ENCODE measurements around the gene CNPPD1.

Gene CNPPD1

DNA sequence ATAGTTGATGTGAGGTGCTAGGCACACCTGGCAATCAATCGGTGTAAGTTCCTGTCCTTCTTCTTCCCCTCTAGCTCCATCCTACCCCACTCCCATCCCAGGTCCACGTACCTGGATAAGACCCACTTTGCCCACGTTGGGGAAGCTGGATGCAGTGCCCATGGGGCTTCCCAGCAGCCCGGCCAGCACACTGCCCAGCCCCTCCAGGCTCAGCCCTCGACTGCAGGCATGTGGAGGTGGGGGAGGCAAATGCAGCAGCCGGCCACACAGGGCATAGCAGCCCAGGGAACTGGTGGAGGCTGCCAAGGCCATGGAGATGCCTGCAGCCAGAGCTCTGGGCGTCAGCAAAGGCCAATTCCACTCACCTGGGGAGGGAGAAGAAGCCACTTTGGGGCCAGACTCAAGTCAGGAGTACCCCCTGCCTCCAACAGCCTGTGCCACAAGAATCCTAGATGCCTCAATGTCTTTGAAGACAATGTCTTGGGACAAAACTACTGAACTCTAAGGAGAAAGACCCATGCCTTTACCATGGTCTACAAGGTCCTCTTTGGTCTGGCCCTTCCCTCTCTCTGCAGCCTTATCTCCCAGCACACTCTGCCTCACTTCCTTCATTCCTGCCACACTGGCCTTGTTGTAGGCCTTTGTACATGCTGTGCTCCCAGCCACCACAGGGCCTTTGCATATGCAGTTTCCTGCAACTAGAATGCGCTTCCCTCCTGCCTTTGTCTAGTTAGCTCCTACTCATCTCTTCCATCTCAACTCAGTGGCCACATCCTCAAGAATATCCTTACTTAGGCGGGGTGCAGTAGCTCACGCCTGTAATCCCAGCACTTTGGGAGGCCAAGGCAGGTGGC is 11.4 kb downstream of the CNPPD1 start:
- DNase-seq (ENCODE audit: extremely low spot score, insufficient read length, low read depth), result no peak
- no peak for FAIRE-seq

DNA sequence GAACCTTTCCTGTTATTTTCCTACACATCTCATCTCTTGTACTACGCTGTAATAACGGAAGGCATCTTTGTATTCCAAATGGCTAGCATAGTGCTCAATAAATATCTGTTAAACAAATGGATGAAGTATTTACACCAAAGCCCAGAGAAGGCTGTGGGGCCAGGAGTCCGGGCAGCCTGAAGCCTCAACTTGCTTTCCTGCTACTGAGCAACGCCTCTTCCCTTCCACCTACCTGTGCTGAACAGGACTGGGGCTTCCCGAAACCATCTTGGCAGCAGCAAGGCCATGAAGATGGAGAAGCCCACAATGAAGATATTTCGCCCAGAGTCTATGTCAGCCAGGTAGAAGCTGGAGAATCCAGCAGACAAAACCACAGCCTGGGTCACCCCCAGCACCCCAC is 13.6 kb downstream of the CNPPD1 start:
- no peak for DNase-seq (ENCODE audit: extremely low spot score, insufficient read length, low read depth)
- FAIRE-seq, result no peak

DNA sequence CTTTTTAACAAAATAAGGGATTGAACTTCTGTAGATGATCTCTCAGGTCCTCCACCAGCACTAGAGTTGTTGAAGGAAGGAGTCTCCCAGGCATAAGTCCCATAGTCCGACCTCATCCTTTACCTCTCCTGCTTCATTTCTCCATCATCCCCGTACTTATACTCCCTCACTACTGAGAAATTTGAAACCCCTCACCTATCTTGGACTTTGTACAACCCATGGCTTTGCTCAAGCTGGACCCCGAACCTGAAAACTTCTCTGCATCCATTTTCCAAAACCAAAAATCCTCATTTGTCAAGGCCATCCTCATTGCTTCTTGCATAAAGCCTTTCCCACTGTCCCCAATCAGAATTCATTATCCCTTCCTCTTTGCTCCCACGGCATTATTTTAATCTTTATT is 15.6 kb downstream of the CNPPD1 start:
- no peak for FAIRE-seq
- no peak for DNase-seq (ENCODE audit: extremely low spot score, insufficient read length, low read depth)

DNA sequence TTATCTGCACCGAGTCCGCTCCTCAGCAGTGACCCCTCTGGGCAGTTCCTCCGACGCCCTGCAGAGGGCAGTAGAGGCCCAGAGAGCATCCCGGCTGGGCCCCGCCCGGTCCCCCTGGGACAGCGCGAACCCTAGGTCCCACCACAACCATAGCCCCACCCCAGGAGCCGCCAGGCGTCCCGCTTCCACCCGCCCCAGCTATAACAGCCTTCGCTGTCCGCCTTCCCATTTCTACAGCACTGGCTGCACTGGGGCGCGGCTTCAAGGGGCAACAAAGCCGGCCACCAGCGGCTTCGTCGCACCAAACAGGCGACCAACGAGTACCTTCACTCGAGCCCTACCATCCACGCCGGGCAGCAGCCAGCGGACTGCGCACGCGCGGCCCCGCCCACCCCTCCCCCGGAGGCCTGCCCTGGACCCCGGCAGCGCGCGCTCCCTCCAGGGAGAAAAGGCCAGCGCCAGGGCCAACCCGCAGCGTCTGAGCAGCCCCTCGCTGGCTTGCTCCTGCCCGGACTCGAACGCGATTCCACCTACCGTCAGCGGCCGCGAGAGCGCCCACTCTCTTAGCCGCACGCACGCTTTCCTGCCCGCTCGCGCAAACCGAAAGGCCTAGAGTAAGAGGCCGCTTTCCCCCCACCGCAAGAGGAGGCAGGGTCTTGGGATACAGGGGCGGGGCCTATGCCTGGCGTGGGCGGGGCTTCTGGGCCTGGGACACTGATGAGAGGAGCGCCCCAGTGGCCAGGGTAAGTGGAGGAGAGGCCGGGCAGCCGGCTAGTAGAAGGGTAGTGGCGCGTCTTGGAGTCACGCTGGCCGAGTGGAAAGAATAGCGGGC is 16.3 kb downstream of the CNPPD1 start, which contains the start of gene NHEJ1:
Gene NHEJ1, minus strand, starts transcription at position 630 of the 832 bp plus-strand sequence. CDS start 2,453 bp downstream, outside the sequence.
- peak; percentile 95 for FAIRE-seq
- peak; percentile 92 for DNase-seq (ENCODE audit: extremely low spot score, insufficient read length, low read depth)

DNA sequence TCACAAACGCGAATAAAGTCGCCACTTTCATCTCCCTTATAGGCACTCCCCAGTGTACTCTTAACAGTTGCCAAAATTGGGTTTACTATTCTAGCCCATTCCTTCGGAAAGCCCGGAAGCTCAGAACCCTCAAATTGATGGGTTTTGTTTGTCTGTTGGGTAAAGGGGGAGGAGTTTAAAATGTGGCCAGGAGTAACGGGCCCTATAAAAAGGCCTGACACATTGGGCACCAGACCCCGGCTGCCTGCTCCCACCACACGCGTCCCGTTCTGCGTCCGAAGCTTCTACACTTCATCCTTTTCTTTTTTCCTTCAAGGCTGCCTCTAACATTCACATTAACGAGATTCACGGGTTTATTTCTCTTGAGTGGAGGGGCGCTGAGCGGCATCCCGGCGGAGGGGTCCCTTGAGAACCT is 16.9 kb downstream of the CNPPD1 start:
- DNase-seq (ENCODE audit: extremely low spot score, insufficient read length, low read depth) (no peak), FAIRE-seq (no peak)

DNA sequence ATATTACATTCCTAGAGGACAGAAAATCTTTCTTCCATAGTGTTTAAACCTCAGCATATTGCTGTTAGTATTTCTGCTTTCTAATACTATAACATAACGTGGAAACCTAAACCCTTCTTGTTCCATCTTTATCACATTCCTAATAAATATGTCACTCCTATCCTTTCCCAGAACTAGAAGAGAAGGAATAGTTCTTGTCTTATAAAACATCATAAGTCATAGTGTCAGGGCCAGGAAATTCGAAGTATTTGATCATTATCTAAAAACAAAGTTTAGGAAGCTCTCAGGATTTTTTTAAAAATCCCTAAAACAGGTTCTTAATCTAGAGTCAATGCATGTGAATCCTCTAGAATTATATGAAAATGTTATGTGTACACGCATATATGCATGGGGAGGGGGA is 18.1 kb downstream of the CNPPD1 start:
- no peak for FAIRE-seq
- DNase-seq (ENCODE audit: extremely low spot score, insufficient read length, low read depth), result no peak

DNA sequence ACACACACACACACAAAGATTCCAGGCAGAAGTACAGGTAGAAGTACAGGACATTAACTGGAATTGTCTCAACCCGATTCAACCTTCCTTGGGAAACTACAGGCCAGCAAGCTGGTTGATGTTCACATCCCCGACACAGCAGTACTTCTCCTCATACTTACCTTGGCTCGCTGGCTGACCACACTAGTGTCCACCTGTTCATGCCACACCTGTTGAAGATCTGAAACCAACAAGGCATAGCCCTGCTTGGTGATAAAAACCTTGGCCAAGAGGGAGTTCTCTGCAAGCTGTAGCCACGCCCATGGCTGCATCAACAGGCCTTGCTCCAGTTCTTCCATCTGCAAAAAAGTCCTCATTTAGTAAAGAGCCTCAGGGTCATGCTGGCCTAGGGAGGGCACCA is 18.7 kb downstream of the CNPPD1 start:
- DNase-seq (ENCODE audit: extremely low spot score, insufficient read length, low read depth) (no peak), FAIRE-seq (no peak)

DNA sequence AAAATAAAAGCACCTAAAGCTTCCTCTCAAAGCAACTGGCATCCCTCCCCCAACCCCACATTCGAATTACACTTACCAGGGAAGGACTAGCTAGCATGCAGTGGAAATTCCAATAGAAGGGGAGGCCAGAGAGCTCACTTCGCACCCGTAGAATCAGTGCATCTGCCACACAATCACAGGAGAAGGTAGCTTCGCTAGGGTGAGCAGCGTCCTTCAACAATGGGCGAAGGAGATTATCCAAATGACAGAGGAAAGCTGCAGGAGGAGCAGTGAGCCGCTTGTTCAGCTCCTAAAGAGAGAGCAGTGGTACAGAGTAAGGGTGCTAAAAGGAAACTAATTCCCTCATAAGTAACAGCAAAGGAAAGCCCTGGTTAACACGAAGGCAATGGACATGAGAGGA is 19.3 kb downstream of the CNPPD1 start:
- no peak for DNase-seq (ENCODE audit: extremely low spot score, insufficient read length, low read depth)
- FAIRE-seq, result no peak

DNA sequence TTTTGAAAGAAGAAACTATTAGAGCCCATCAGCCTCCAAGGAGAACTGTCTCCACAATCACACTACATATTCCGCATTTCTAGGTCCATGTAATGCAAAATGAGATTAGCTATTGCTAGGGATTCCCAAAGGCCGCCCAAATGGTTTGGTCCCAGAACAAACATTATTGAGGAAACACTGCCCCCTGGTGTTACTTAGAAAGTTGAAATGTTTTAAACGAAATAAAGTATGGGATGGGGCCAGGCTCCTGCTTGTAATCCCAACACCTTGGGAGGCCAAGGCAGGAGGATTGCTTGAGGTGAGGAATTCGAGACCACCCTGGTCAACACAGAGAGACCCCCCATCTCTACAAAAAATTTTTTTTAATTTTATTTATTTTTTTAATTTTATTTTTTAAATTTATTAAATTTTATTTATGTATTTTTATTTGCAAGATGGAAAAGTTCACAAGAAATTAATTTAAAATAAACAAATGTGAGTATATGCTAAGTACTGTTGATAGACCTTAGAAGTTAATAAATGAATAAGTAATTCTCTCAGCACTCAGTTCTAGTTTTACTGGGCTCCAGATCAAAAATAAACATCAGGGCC is 21.6 kb downstream of the CNPPD1 start:
- DNase-seq (ENCODE audit: extremely low spot score, insufficient read length, low read depth) (no peak), FAIRE-seq (peak; percentile 80)

DNA sequence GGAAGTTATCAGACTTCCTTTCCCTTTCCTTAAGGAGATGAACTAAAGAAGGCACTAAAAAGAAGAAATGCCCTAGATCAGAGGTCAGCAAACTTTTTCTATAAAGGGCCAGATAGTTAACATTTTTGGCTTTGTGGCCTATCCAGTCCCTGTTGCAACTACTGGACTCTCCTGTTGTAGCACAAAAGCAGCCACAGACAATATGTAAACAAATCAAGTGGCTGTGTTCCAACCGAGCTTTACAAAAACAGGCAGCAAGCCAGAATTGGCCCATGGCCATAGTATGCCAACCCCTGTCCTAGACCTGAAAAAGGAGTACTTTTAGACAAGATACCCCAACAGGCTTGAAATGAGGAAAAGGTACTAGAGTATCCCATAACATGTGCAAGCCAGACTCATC is 27.1 kb downstream of the CNPPD1 start:
- no peak for FAIRE-seq

DNA sequence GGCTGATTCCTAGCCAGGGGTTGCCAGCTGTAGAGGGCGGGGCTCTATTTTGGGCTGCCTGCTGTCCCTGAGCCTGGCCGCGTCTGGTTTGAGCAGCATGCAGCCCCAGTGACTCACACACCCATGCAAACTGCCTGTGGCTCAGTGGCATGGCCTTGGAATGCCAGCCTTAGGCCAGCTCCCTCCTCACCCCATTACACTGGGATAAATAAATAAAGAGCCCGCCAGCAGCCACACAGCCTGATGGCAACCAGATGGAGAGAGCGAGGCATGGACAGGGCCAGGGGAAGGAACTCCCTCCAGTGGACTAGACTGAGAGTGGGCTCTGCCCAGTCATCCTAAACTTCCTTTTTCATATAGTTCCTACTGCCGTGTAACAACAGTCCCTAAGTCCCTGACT is 34.4 kb downstream of the CNPPD1 start:
- no peak for DNase-seq (ENCODE audit: extremely low spot score, insufficient read length, low read depth)
- no peak for FAIRE-seq

More for the DNA sequence above, 27.1 kb downstream of the CNPPD1 start:
- no peak for DNase-seq (ENCODE audit: extremely low spot score, insufficient read length, low read depth)

DNA sequence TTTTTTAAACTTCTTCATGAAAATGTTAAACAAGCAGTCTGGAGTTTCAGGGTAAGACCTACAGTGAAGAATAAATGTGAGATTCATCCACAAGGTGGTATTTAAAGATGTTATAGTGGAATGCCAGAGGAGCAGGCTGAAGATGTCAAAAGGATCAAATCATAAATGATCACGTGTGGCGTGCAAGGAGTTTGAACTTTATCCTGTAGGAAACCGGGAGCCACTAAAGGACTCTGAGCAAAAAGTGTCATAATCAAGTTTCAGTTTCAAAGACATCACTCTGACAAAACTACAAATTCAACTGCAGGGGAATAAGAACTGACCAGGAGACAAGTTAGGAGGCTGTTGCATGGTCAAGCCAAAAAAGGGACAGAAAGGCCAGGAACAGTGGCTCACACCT is 36.0 kb downstream of the CNPPD1 start:
- FAIRE-seq, result no peak
- no peak for DNase-seq (ENCODE audit: extremely low spot score, insufficient read length, low read depth)

DNA sequence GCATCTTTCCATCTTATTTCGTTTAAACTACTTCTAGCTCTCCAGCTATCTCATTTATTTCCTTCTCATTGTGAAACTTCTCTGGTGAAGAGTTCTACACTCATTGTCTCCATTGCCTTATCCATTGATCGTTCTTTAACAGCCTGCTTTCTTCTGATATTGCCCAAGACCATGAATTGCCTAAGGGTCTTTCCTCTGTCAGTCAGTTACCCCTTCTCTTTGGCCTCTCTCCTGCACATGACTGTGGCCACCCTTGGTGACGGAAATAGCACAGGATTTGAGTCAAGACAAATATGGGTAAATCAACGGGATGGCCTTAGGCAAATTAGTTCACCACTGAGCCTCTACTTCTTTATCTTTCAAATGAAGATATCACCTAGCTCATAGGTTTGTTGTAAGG is 42.7 kb downstream of the CNPPD1 start:
- DNase-seq (ENCODE audit: extremely low spot score, insufficient read length, low read depth) (no peak), FAIRE-seq (no peak)

DNA sequence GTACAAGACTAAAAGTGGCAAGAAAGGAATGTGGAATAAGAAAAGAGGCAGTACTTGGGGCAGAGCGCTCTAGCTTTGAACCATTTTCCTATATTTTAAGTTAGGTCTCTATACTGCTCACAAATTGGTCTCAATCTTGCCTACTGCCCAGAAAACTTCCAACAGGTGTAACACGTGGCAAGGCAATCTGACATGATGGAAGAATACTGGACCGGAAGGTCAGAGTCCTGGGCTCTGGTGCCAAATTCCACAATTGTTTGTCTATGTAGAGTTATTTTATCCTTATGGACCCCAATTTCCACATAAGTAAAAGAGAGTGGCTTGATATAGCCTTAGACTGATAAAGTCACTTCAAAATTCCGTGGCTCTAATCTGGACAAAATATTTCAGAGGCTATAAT is 45.0 kb downstream of the CNPPD1 start:
- DNase-seq (ENCODE audit: extremely low spot score, insufficient read length, low read depth) (no peak), FAIRE-seq (no peak)

DNA sequence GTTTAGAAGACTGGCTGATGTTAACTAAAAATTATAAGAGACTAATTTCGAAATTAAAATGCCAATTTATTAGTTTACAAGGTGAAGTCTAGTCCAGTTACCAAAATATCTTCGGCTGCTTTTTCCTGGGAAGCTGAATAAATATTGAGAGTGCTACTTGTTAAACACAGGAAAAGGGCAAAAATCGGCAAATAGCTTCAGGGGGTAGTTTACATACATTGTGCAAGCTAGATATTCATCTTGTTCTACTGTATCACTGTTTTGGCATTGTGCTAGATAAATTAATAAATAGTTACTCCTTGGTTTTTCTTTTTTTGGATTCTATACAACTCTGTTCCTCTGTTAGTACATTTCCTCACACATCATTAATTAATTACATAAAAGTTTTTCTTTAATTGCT is 45.4 kb downstream of the CNPPD1 start:
- no peak for FAIRE-seq
- no peak for DNase-seq (ENCODE audit: extremely low spot score, insufficient read length, low read depth)

DNA sequence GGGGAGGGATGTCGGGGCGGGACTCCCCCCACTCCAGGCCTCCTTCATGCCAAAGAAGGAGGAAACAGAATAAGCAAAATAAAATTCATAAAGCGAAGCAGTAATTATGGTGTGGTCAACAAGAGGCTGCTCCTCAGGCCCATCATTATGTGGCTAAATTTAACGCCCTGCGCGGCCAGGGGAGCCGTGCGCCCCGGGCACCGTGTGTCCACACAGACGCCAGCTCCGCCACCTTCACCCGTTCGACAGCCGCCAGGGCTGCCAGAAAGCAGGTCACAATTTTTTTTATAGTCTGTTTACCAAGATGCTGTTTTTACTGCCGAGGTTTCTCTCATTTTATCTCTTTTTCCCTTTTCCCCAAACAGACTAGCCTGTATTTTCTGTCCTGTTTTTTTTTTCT is 47.1 kb downstream of the CNPPD1 start:
- no peak for DNase-seq (ENCODE audit: extremely low spot score, insufficient read length, low read depth)
- FAIRE-seq, result no peak

DNA sequence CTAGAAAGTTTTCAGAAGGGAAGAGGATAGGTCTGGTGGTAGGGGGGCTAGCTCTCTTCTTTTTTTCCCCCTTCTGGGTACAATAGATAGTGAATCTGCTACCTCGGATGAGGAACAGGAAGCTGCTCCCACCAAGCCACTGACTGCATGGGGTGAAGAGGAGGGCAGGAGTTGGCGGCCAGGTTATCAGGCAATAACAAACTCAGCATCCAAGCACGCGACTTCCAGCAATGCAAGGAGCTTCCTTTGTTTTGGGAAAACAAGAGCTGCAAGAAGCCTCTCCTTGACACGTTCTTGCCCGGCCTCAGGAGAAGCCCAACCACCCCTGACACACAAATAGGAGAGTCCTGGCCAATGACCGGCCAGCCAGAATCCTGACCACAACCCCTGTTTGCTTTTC is 48.3 kb downstream of the CNPPD1 start:
- DNase-seq (ENCODE audit: extremely low spot score, insufficient read length, low read depth) (no peak), FAIRE-seq (no peak)

DNA sequence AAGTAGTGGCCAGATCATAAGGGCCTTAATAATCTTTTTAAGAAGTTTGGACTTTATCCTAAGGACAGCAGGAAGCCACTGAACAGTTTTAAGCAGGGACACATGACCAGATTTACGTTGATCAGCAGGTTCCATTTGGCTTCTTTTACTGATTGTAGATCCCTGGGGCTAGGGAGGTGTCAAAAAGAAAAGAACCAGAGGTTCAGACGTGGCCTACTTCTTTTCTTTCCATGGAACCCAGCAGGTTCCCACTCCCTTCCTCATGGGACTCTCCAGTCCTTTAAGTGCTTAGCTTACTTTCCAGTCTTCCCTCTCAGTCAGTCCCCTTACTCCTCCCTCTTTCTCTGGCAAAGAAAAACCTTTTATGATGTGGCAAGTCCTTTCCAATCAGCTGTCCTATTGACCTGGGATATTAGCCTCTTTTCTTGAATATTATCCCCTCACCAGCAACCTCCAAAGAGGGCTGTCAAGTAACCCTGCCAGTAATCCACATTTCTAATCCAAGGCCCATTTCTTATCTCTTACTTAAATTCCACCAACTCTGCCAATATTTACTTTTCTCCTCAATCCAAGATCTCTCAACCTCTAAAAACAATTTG is 49.6 kb downstream of the CNPPD1 start:
- FAIRE-seq (no peak), DNase-seq (ENCODE audit: extremely low spot score, insufficient read length, low read depth) (no peak)

DNA sequence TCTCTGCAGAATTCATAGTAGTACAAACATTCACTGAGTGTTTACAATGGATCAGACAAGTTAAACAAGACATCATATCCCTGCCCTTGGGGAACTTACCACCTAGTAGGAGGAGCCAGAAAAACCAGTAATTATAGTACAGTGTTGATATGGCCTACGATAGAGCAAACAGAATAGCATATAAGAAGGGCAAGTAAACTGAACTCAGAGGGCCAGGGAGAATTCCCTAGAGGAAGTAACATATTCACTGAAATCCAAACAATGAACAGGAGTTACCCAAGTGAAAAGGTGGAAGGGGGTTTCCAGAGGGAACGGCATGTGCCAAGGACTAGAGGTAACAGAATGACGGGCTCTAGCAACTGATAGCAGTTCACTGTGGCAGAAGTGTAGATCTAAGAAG is 50.2 kb downstream of the CNPPD1 start:
- DNase-seq (ENCODE audit: extremely low spot score, insufficient read length, low read depth) (no peak), FAIRE-seq (no peak)

DNA sequence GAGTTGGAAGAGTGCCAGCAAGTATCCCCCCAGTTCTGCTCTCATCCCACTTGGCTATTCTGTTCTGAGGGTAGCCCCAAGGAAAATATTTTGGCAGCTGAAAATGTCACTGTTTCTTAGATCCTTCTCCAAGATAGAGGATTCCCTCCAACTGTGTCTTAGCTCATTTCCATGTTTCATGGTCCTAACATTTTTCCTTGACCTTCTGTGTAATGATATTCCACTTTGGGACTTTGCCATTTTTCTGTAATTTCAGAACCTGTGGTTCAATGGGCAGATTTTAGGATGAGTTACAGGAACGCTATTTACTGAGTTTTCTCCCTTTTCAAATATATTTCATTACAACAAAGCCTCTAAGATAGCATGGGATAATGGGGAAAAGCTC is 50.8 kb downstream of the CNPPD1 start:
- no peak for DNase-seq (ENCODE audit: extremely low spot score, insufficient read length, low read depth)
- FAIRE-seq, result no peak
